ENCODE results near the gene TFDP1. TPM values are rescaled to one million over a fixed set of nuclear protein-coding genes. Genes with fewer than 3 reads are reported as not detected.

Gene TFDP1
- total and polyA plus RNA-seq, 3 donors from 2014 or later, result 72.4 to 135 (median 73.1) TPM

GRCh38 chr13:113661509-113661908, 77.0 kb downstream of the TFDP1 start:
- WGBS, 2 donors, result 84 to 92% methylated on average over 2 of the region's 2 CpGs
- Histone ChIP-seq H3K4me3 (no peak overlapping the region), H3K36me3 (ENCODE audit: low read depth, missing control alignments) (no peaks in the 10 kb centered on the region), H3K9me3 (no peaks in the 10 kb centered on the region), H3K4me1 (no peaks in the 10 kb centered on the region), H3K27me3 (no peaks in the 10 kb centered on the region), H3K27ac (no peak overlapping the region)
- DNase-seq, result no peak
- TF ChIP-seq POLR2A (IDR thresholded peaks at IDR 0.05) (no peak), CTCF (IDR thresholded peaks at IDR 0.05) (no peak)
- intact Hi-C loops (cut with DNase I; ENCODE audit: low total_unique reads), result no loop called here

GRCh38 chr13:113663934-113664333, 79.4 kb downstream of the TFDP1 start:
- WGBS, 2 donors, result 69 to 71% methylated on average over 15 of the region's 15 CpGs
- TF ChIP-seq POLR2A (IDR thresholded peaks at IDR 0.05) (no peak), CTCF (IDR thresholded peaks at IDR 0.05) (no peak)
- no peaks in the 10 kb centered on the region for H3K27me3 ChIP-seq

GRCh38 chr13:113664751-113665596, 80.4 kb downstream of the TFDP1 start:
- 57 to 63% methylated on average over 13 to 21 of the region's 21 CpGs for WGBS, 2 donors
- TF ChIP-seq POLR2A (IDR thresholded peaks at IDR 0.05) (no peak), CTCF (IDR thresholded peaks at IDR 0.05) (no peak)

More at GRCh38 chr13:113663934-113664333, 79.4 kb downstream of the TFDP1 start:
- Histone ChIP-seq H3K9me3 (no peaks in the 10 kb centered on the region), H3K4me1 (no peaks in the 10 kb centered on the region), H3K27ac (no peak overlapping the region), H3K4me3 (no peak overlapping the region), H3K36me3 (ENCODE audit: low read depth, missing control alignments) (no peaks in the 10 kb centered on the region)
- intact Hi-C loops (cut with DNase I; ENCODE audit: low total_unique reads), result no loop called here
- DNase-seq, result no peak

GRCh38 chr13:113665597-113666328, 81.2 kb downstream of the TFDP1 start:
- Histone ChIP-seq H3K9me3 (no peaks in the 10 kb centered on the region), H3K27ac (no peak overlapping the region), H3K4me3 (no peak overlapping the region), H3K4me1 (no peaks in the 10 kb centered on the region), H3K27me3 (no peaks in the 10 kb centered on the region), H3K36me3 (ENCODE audit: low read depth, missing control alignments) (no peaks in the 10 kb centered on the region)
- 67 to 91% methylated on average over 1 to 2 of the region's 3 CpGs for WGBS, 2 donors
- no peak for TF ChIP-seq POLR2A (IDR thresholded peaks at IDR 0.05)
- TF ChIP-seq CTCF (IDR thresholded peaks at IDR 0.05), result no peak
- intact Hi-C loops (cut with DNase I; ENCODE audit: low total_unique reads), result no loop called here
- no peak for DNase-seq

More at GRCh38 chr13:113664751-113665596, 80.4 kb downstream of the TFDP1 start:
- H3K27ac ChIP-seq, result no peak overlapping the region
- no peaks in the 10 kb centered on the region for H3K9me3 ChIP-seq
- no peaks in the 10 kb centered on the region for H3K36me3 ChIP-seq (ENCODE audit: low read depth, missing control alignments)
- H3K4me3 ChIP-seq, result no peak overlapping the region
- H3K4me1 ChIP-seq, result no peaks in the 10 kb centered on the region
- no peak for DNase-seq
- H3K27me3 ChIP-seq, result no peaks in the 10 kb centered on the region
- intact Hi-C loops (cut with DNase I; ENCODE audit: low total_unique reads), result no loop called here
